Measurements from ENCODE around the gene CPED1.

CPED1 gene

GRCh38 chr7:121076350-121077164 is 88.0 kb downstream of the CPED1 start:
- H3K9me3 ChIP-seq (ENCODE audit: severe bottlenecking): peaks cover 2% of the 10 kb centered on the region
- H3K27me3 ChIP-seq (ENCODE audit: insufficient read depth, poor library complexity, severe bottlenecking): no peaks in the 10 kb centered on the region
- DNase-seq (ENCODE audit: low spot score) (no peak), ATAC-seq (ENCODE audit: low read depth) (peak; percentile 96)
- peak overlapping the region; percentile 21 for H3K27ac ChIP-seq (ENCODE audit: poor library complexity, severe bottlenecking)
- H3K4me3 ChIP-seq (ENCODE audit: severe bottlenecking): no peak overlapping the region
- H3K36me3 ChIP-seq (ENCODE audit: low read depth): no peaks in the 10 kb centered on the region
- H3K4me1 ChIP-seq (ENCODE audit: insufficient read depth, poor library complexity, severe bottlenecking): peaks cover 13% of the 10 kb centered on the region
- TF ChIP-seq CTCF (IDR thresholded peaks at IDR 0.05; ENCODE audit: poor library complexity, severe bottlenecking): no peak

GRCh38 chr7:121077165-121077630 is 88.7 kb downstream of the CPED1 start:
- no peak for TF ChIP-seq CTCF (IDR thresholded peaks at IDR 0.05; ENCODE audit: poor library complexity, severe bottlenecking)
- ATAC-seq (ENCODE audit: low read depth): no peak
- peaks cover 2% of the 10 kb centered on the region for H3K9me3 ChIP-seq (ENCODE audit: severe bottlenecking)
- no peaks in the 10 kb centered on the region for H3K27me3 ChIP-seq (ENCODE audit: insufficient read depth, poor library complexity, severe bottlenecking)
- no peaks in the 10 kb centered on the region for H3K36me3 ChIP-seq (ENCODE audit: low read depth)
- H3K27ac ChIP-seq (ENCODE audit: poor library complexity, severe bottlenecking): no peak overlapping the region
- H3K4me3 ChIP-seq (ENCODE audit: severe bottlenecking): no peak overlapping the region
- peaks cover 13% of the 10 kb centered on the region for H3K4me1 ChIP-seq (ENCODE audit: insufficient read depth, poor library complexity, severe bottlenecking)
- DNase-seq (ENCODE audit: low spot score): no peak

GRCh38 chr7:121078701-121079227 is 90.3 kb downstream of the CPED1 start:
- peaks cover 28% of the 10 kb centered on the region for H3K4me1 ChIP-seq (ENCODE audit: insufficient read depth, poor library complexity, severe bottlenecking)
- H3K9me3 ChIP-seq (ENCODE audit: severe bottlenecking): peaks cover 2% of the 10 kb centered on the region
- no peak for DNase-seq (ENCODE audit: low spot score)
- no peak overlapping the region for H3K4me3 ChIP-seq (ENCODE audit: severe bottlenecking)
- no peaks in the 10 kb centered on the region for H3K27me3 ChIP-seq (ENCODE audit: insufficient read depth, poor library complexity, severe bottlenecking)
- TF ChIP-seq CTCF (IDR thresholded peaks at IDR 0.05; ENCODE audit: poor library complexity, severe bottlenecking): no peak
- ATAC-seq (ENCODE audit: low read depth): no peak
- H3K36me3 ChIP-seq (ENCODE audit: low read depth): no peaks in the 10 kb centered on the region
- H3K27ac ChIP-seq (ENCODE audit: poor library complexity, severe bottlenecking): no peak overlapping the region

DNA sequence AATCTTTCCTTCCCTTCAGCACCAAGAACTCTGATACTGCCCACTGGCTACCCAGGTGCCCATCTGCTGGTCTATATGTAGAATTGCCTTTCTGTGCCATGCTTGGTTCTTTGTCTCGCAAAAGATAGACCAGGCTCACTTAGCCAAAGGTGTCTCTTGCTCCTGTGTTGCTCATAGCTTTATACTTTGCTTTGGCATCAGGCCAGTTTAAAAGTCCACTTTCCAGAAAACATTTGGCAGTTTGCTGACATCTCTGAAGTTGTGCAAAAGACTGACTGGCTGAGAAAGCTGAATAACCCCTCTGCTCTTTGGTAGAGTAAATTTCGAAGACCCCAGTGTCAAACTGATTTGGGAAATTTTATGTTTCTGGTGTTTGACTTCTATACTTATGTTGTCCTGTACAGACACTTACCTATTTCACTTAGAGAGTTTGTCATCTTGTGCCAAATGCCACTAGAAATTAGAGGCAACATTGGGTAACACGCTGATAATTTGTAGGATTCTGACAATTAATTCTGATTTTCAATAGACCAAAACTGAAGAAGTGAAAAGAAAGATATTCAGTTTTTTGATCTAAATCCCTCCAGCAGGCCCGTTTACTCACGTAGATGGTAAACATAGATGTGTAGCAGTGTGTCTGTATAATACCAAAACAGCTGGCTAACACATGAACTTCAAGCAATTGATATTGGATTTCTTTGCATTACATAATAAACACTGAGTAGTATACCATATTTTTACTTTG is 91.1 kb downstream of the CPED1 start:
- Histone ChIP-seq H3K4me3 (ENCODE audit: severe bottlenecking) (no peak overlapping the region), H3K4me1 (ENCODE audit: insufficient read depth, poor library complexity, severe bottlenecking) (peaks cover 36% of the 10 kb centered on the region), H3K36me3 (ENCODE audit: low read depth) (no peaks in the 10 kb centered on the region), H3K9me3 (ENCODE audit: severe bottlenecking) (peaks cover 2% of the 10 kb centered on the region), H3K27ac (ENCODE audit: poor library complexity, severe bottlenecking) (no peak overlapping the region), H3K27me3 (ENCODE audit: insufficient read depth, poor library complexity, severe bottlenecking) (no peaks in the 10 kb centered on the region)
- TF ChIP-seq CTCF (IDR thresholded peaks at IDR 0.05; ENCODE audit: poor library complexity, severe bottlenecking): no peak
- no peak for ATAC-seq (ENCODE audit: low read depth)
- DNase-seq (ENCODE audit: low spot score): no peak

All from RWPE2 (cell line).